Gastrocnemius medialis (tissue), 4 donors: Measurements from ENCODE around the gene MRPL41.
"Not testable (repeated sequence)": the region's sequence is repeated elsewhere in the genome, so short reads cannot be mapped to it uniquely, and the experiment has no call there.

Experiments used
- POLR2A ChIP-seq, 2 donors: fragments of 450-650 bp; IDR thresholded peaks; one replicate each; pipeline ENCODE4 v1.6.1; 2017; ENCODE audit warnings: antibody characterized with exemption in 2 of 2, mild to moderate bottlenecking in 2 of 2, moderate library complexity in 2 of 2
- TF ChIP-seq, protein P1 (sequence below), 5 experiments: fragments of 450-650 bp in 3 of 5; fragments of 200-600 bp in 2 of 5; sonication (generic) in 2 of 5; IDR thresholded peaks in 4 of 5; conservative IDR thresholded peaks in 1 of 5; 1 replicate in 4 of 5; 2 replicates in 1 of 5; pipeline ENCODE4 v1.5.1; 2016 to 2019; ENCODE audit warnings: antibody characterized with exemption in 5 of 5, mild to moderate bottlenecking in 3 of 5, moderate library complexity in 3 of 5

DNA sequence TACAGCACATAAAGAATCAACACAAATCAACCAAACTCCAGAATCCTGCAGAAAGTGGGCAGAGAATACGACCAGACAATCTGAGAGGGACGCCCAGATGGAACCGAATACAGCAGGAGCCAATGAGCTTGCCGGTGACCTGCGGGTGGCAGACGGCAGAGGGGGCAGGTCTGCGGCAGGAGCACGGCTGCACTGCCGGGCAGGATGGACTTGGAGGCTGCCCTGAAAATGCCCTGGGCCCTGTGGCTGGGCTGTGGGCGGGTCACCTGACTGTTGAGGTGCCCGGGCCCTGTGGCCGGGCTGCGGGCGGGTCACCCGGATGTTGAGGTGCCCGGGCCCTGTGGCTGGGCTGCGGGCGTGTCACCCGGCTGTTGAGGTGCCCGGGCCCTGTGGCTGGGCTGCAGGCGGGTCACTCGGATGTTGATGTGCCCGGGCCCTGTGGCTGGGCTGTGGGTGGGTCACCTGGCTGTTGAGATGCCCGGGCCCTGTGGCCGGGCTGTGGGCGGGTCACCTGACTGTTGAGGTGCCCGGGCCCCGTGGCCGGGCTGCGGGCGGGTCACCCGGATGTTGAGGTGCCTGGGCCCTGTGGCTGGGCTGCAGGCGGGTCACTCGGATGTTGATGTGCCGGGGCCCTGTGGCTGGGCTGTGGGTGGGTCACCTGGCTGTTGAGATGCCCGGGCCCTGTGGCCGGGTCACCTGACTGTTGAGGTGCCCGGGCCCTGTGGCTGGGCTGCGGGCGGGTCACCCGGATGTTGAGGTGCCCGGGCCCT lies 37.7 kb upstream of the MRPL41 start:
- TF ChIP-seq, protein P1, sequence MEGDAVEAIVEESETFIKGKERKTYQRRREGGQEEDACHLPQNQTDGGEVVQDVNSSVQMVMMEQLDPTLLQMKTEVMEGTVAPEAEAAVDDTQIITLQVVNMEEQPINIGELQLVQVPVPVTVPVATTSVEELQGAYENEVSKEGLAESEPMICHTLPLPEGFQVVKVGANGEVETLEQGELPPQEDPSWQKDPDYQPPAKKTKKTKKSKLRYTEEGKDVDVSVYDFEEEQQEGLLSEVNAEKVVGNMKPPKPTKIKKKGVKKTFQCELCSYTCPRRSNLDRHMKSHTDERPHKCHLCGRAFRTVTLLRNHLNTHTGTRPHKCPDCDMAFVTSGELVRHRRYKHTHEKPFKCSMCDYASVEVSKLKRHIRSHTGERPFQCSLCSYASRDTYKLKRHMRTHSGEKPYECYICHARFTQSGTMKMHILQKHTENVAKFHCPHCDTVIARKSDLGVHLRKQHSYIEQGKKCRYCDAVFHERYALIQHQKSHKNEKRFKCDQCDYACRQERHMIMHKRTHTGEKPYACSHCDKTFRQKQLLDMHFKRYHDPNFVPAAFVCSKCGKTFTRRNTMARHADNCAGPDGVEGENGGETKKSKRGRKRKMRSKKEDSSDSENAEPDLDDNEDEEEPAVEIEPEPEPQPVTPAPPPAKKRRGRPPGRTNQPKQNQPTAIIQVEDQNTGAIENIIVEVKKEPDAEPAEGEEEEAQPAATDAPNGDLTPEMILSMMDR (IDR thresholded peaks at IDR 0.05 in 4 of 5, conservative IDR thresholded peaks at IDR 0.05 in 1 of 5): not testable (repeated sequence)
- TF ChIP-seq POLR2A (IDR thresholded peaks at IDR 0.05): not testable (repeated sequence)
